ENCODE measurements around the gene KLHDC4.

DNA sequence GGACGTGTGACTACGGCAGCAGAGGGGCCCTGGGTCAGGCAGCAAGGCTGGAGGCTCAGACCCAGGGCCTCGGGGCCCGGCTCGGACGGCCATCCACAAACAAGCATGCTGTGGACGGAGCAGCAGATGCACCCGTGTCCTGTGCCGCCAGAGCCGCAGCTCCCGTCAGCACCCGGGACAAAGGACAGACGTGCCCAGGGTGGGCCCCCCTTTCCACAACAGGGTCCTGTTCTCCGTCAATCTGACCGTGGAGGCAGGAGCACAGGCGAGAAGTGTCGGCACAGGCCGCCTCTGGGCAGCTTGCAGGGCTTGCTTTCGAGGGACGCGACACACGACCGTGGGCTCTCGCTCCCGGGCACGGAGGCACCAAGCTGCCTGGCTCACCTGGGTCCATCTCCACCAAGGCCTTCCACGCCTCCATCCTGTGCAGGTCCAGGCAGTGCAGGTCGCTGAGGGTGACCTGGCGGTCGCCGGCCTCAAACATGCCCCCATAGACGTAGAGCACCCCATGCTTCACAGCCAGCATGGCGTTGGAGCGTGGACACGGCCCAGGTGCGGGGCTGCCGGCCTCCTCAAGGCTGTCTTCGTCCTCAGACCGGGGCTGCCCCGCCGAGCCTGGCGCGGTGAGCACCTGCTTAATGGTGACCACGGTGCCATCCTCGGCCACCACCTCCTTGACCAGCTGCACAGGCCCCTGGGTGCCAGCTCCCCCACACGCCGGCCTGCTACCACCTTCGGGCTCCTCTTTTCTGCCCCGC, 56.7 kb downstream of the KLHDC4 start:
- TF ChIP-seq ZBTB1 (CRISPR knock-in tag; IDR thresholded peaks at IDR 0.05; ENCODE audit: borderline replicate concordance, low read depth) = no peak
- no peak for TF ChIP-seq ZBTB33 (CRISPR knock-in tag; IDR thresholded peaks at IDR 0.05)
- TF ChIP-seq MTA3 (IDR thresholded peaks at IDR 0.05; ENCODE audit: borderline replicate concordance) = no peak
- no peak for TF ChIP-seq ZNF24 (IDR thresholded peaks at IDR 0.05)
- TF ChIP-seq ZNF274 (IDR thresholded peaks at IDR 0.05; ENCODE audit: borderline replicate concordance, low read depth, low read length) = no peak
- TF ChIP-seq, protein P1, sequence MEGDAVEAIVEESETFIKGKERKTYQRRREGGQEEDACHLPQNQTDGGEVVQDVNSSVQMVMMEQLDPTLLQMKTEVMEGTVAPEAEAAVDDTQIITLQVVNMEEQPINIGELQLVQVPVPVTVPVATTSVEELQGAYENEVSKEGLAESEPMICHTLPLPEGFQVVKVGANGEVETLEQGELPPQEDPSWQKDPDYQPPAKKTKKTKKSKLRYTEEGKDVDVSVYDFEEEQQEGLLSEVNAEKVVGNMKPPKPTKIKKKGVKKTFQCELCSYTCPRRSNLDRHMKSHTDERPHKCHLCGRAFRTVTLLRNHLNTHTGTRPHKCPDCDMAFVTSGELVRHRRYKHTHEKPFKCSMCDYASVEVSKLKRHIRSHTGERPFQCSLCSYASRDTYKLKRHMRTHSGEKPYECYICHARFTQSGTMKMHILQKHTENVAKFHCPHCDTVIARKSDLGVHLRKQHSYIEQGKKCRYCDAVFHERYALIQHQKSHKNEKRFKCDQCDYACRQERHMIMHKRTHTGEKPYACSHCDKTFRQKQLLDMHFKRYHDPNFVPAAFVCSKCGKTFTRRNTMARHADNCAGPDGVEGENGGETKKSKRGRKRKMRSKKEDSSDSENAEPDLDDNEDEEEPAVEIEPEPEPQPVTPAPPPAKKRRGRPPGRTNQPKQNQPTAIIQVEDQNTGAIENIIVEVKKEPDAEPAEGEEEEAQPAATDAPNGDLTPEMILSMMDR (IDR thresholded peaks at IDR 0.05 in 2 of 3, conservative IDR thresholded peaks at IDR 0.05 in 1 of 3; ENCODE audit: insufficient read depth in 2 of 3, low read depth in 1 of 3, low read length in 3 of 3) = no peak
- TF ChIP-seq, protein P2, sequence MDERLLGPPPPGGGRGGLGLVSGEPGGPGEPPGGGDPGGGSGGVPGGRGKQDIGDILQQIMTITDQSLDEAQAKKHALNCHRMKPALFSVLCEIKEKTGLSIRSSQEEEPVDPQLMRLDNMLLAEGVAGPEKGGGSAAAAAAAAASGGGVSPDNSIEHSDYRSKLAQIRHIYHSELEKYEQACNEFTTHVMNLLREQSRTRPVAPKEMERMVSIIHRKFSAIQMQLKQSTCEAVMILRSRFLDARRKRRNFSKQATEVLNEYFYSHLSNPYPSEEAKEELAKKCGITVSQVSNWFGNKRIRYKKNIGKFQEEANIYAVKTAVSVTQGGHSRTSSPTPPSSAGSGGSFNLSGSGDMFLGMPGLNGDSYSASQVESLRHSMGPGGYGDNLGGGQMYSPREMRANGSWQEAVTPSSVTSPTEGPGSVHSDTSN (CRISPR knock-in tag; IDR thresholded peaks at IDR 0.05; ENCODE audit: low read depth) = no peak
- TF ChIP-seq, protein P2 (tag; conservative IDR thresholded peaks at IDR 0.05; ENCODE audit: low read depth) = no peak
- TF ChIP-seq THRA (IDR thresholded peaks at IDR 0.05) = no peak
- TF ChIP-seq EP300 (IDR thresholded peaks at IDR 0.05; ENCODE audit: low read length) = no peak
- no peak for TF ChIP-seq ZC3H8 (IDR thresholded peaks at IDR 0.05)
- no peak for TF ChIP-seq CAMTA2 (CRISPR knock-in tag; conservative IDR thresholded peaks at IDR 0.05)
- no peak for TF ChIP-seq FOS (IDR thresholded peaks at IDR 0.05; ENCODE audit: extremely low read depth, insufficient read length)
- TF ChIP-seq EGR1 (conservative IDR thresholded peaks at IDR 0.05) = no peak
